H1 (cell line): ENCODE measurements around the gene BAAT. TPM values are rescaled to one million over a fixed set of nuclear protein-coding genes. Genes with fewer than 3 reads are reported as not detected.
A peak's percentile ranks its signal among the peaks of the same experiment; 100 is the strongest.

ENCODE experiments used
- CTCF ChIA-PET: fragments of 300-600 bp; sonication (Branson Sonifier 250); formaldehyde crosslinking; loops from one replicate; lab custom pipeline; 2021; ENCODE audit not compliant: partially characterized antibody; lab: Charles Lee
- POLR2A ChIA-PET: fragments of 300-600 bp; sonication (Branson Sonifier 250); formaldehyde crosslinking; loops from one replicate; lab custom pipeline; 2021; ENCODE audit warnings: inconsistent platforms; ENCODE audit not compliant: partially characterized antibody; lab: Charles Lee
- DNase-seq, 2 experiments: peaks; one replicate each; pipeline versions ENCODE4 v3.0.0 to v3.0.0-alpha.2; 2010 to 2022; ENCODE audit warnings: low spot score in 2 of 2, low read depth in 1 of 2, mixed read lengths in 1 of 2
- FAIRE-seq: peaks from 2 replicates; lab custom pipeline; 2011; peaks lifted over from hg19 to GRCh38; lab: Jason Lieb, UNC
- H2AFZ ChIP-seq: 2 replicates; pipeline ENCODE4 v1.8.1; 2012; ENCODE audit warnings: low read length, inconsistent platforms
- H2AK5ac ChIP-seq: 2 replicates; pipeline ENCODE4 v1.6.1; 2013; ENCODE audit warnings: low read depth, low read length
- H2BK120ac ChIP-seq: replicated peaks from 2 replicates; pipeline ENCODE3; 2013; ENCODE audit warnings: low read depth, low read length, inconsistent platforms
- H2BK12ac ChIP-seq: 2 replicates; pipeline ENCODE4 v1.6.1; 2013; ENCODE audit warnings: low read depth, low read length
- H2BK15ac ChIP-seq: 2 replicates; pipeline ENCODE4 v1.6.1; 2013; ENCODE audit warnings: low read length
- H2BK20ac ChIP-seq: 2 replicates; pipeline ENCODE4 v1.6.1; 2013; ENCODE audit warnings: low read length
- H2BK5ac ChIP-seq: 2 replicates; pipeline ENCODE4 v1.6.1; 2013; ENCODE audit warnings: low read depth, low read length
- H3K14ac ChIP-seq: 2 replicates; pipeline ENCODE4 v1.6.1; 2013; ENCODE audit warnings: inconsistent platforms; ENCODE audit not compliant: insufficient read length
- H3K18ac ChIP-seq: 2 replicates; pipeline ENCODE4 v1.6.1; 2013; ENCODE audit warnings: low read length; ENCODE audit errors: extremely low read depth
- H3K23ac ChIP-seq: 2 replicates; pipeline ENCODE4 v1.6.1; 2013; ENCODE audit warnings: inconsistent platforms; ENCODE audit not compliant: insufficient read length
- H3K23me2 ChIP-seq: 2 replicates; pipeline ENCODE4 v1.6.1; 2013; ENCODE audit warnings: low read depth, low read length
- H3K27ac ChIP-seq: 2 replicates; pipeline ENCODE4 v1.6.1; 2011; ENCODE audit warnings: low read depth, low read length, inconsistent platforms
- H3K27me3 ChIP-seq, 4 experiments: replicated peaks in 1 of 4; 1 replicate in 1 of 4; 2 replicates in 3 of 4; pipeline versions ENCODE4 v1.6.1 to v1.8.1; 2011 to 2013; ENCODE audit warnings: low read length in 3 of 4, mild to moderate bottlenecking in 3 of 4, inconsistent platforms in 2 of 4, mixed read lengths in 2 of 4, moderate library complexity in 1 of 4; ENCODE audit not compliant: control insufficient read depth in 3 of 4, insufficient read depth in 3 of 4; ENCODE audit errors: extremely low read depth in 1 of 4
- H3K36me3 ChIP-seq, 4 experiments: 2 replicates each; pipeline versions ENCODE4 v1.6.1 to v1.8.1; 2011 to 2013; ENCODE audit warnings: mild to moderate bottlenecking in 4 of 4, low read length in 3 of 4, moderate library complexity in 2 of 4, control low read depth in 1 of 4, inconsistent platforms in 1 of 4; ENCODE audit not compliant: insufficient read depth in 4 of 4, control insufficient read depth in 2 of 4
- H3K4ac ChIP-seq: replicated peaks from 2 replicates; pipeline ENCODE3; 2013; ENCODE audit warnings: low read length, low read depth, mixed read lengths, inconsistent platforms; ENCODE audit not compliant: insufficient read length
- H3K4me1 ChIP-seq, 4 experiments: replicated peaks in 1 of 4; 1 replicate in 1 of 4; 2 replicates in 3 of 4; pipeline versions ENCODE4 v1.6.1 to v1.8.1; 2011 to 2013; ENCODE audit warnings: low read length in 3 of 4, inconsistent platforms in 2 of 4, mixed read lengths in 1 of 4; ENCODE audit not compliant: insufficient read depth in 4 of 4, control insufficient read depth in 3 of 4
- H3K4me2 ChIP-seq, 2 experiments: 2 replicates each; pipeline versions ENCODE4 v1.6.1 to v1.8.1; 2011 to 2013; ENCODE audit warnings: low read depth in 2 of 2, low read length in 2 of 2, control low read depth in 1 of 2, inconsistent platforms in 1 of 2, mild to moderate bottlenecking in 1 of 2; ENCODE audit not compliant: insufficient read depth in 1 of 2
- H3K4me3 ChIP-seq, 4 experiments: fragments of 200-600, 300-600 bp in 1 of 4; sonication (generic), shearing (Covaris generic), sonication (Bioruptor Twin) in 1 of 4; 2 replicates each; pipeline versions ENCODE4 v1.5.1 to v1.8.1; 2011 to 2016; ENCODE audit warnings: low read length in 4 of 4, low read depth in 3 of 4, control low read depth in 2 of 4, inconsistent platforms in 2 of 4, mild to moderate bottlenecking in 2 of 4, mixed read lengths in 1 of 4, moderate library complexity in 1 of 4; ENCODE audit not compliant: insufficient read depth in 2 of 4; ENCODE audit errors: extremely low read depth in 1 of 4
- H3K56ac ChIP-seq: replicated peaks from 2 replicates; pipeline ENCODE3; 2013; ENCODE audit warnings: low read depth, mild to moderate bottlenecking, mixed read lengths, low read length, inconsistent platforms; ENCODE audit not compliant: insufficient read length
- H3K79me1 ChIP-seq: 2 replicates; pipeline ENCODE4 v1.6.1; 2013; ENCODE audit warnings: low read depth, low read length, control low read depth
- H3K79me2 ChIP-seq, 2 experiments: 2 replicates each; pipeline versions ENCODE4 v1.6.1 to v1.8.1; 2012 to 2013; ENCODE audit warnings: low read length in 2 of 2, mild to moderate bottlenecking in 2 of 2, inconsistent platforms in 1 of 2; ENCODE audit not compliant: insufficient read depth in 2 of 2, control insufficient read depth in 1 of 2
- H3K9ac ChIP-seq, 4 experiments: replicated peaks in 1 of 4; 1 replicate in 1 of 4; 2 replicates in 3 of 4; pipeline versions ENCODE4 v1.6.1 to v1.8.1; 2011 to 2013; ENCODE audit warnings: low read depth in 3 of 4, low read length in 3 of 4, control low read depth in 2 of 4, mild to moderate bottlenecking in 2 of 4, moderate library complexity in 2 of 4, inconsistent platforms in 1 of 4; ENCODE audit errors: extremely low read depth in 1 of 4
- H3K9me3 ChIP-seq, 2 experiments: 2 replicates each; pipeline versions ENCODE4 v1.6.1 to v1.8.1; 2012 to 2013; ENCODE audit warnings: mild to moderate bottlenecking in 2 of 2, moderate library complexity in 2 of 2, control low read depth in 1 of 2, inconsistent platforms in 1 of 2, low read depth in 1 of 2, low read length in 1 of 2, mixed read lengths in 1 of 2; ENCODE audit not compliant: insufficient read depth in 2 of 2
- H4K20me1 ChIP-seq, 2 experiments: replicated peaks in 1 of 2; 2 replicates each; pipeline versions ENCODE3 to v1.8.1; 2011 to 2013; ENCODE audit warnings: inconsistent platforms in 2 of 2, low read length in 2 of 2, mild to moderate bottlenecking in 1 of 2; ENCODE audit not compliant: insufficient read depth in 2 of 2, control insufficient read depth in 1 of 2
- H4K5ac ChIP-seq: 2 replicates; pipeline ENCODE4 v1.6.1; 2013; ENCODE audit warnings: low read length, low read depth, mixed read lengths, inconsistent platforms; ENCODE audit not compliant: insufficient read length
- H4K8ac ChIP-seq: 2 replicates; pipeline ENCODE4 v1.8.0; 2013; ENCODE audit warnings: mild to moderate bottlenecking, moderate library complexity, low read length, inconsistent platforms; ENCODE audit not compliant: insufficient read depth; ENCODE audit errors: extremely low read depth
- H4K91ac ChIP-seq: replicated peaks from 2 replicates; pipeline ENCODE3; 2013; ENCODE audit warnings: low read length, mixed read lengths, inconsistent platforms; ENCODE audit not compliant: insufficient read length
- CBX8 ChIP-seq: fragments of 300-800, 300-1000 bp; sonication (generic); IDR thresholded peaks from 2 replicates; pipeline ENCODE4 v1.7.1; 2016; ENCODE audit warnings: low read depth, low read length, borderline replicate concordance
- EGR1 ChIP-seq: IDR thresholded peaks from 2 replicates; pipeline ENCODE4 v1.6.1; 2011; ENCODE audit warnings: low read depth, low read length, borderline replicate concordance
- GABPA ChIP-seq: IDR thresholded peaks from 2 replicates; pipeline ENCODE4 v1.6.1; 2011; ENCODE audit warnings: mild to moderate bottlenecking, low read length, moderate library complexity, borderline replicate concordance; ENCODE audit not compliant: insufficient read depth
- GTF2F1 ChIP-seq: IDR thresholded peaks from 2 replicates; pipeline ENCODE4 v1.6.1; 2012; ENCODE audit warnings: low read depth, low read length, improper control_type of control experiment, borderline replicate concordance
- HDAC6 ChIP-seq: IDR thresholded peaks from one replicate; pipeline ENCODE4 v1.7.1; 2012; ENCODE audit warnings: low read depth, mild to moderate bottlenecking, inconsistent platforms, low read length, moderate library complexity
- MAFK ChIP-seq: IDR thresholded peaks from 2 replicates; pipeline ENCODE4 v1.6.1; 2012; ENCODE audit warnings: low read depth, mild to moderate bottlenecking, improper control_type of control experiment, low read length
- NANOG ChIP-seq: IDR thresholded peaks from 2 replicates; pipeline ENCODE4 v1.6.1; 2011; ENCODE audit warnings: low read length, low read depth, mild to moderate bottlenecking, inconsistent platforms; ENCODE audit not compliant: insufficient read depth, poor library complexity, severe bottlenecking
- RBBP5 ChIP-seq: IDR thresholded peaks from 2 replicates; pipeline ENCODE4 v1.7.1; 2012; ENCODE audit warnings: low read depth, mild to moderate bottlenecking, inconsistent platforms, low read length, moderate library complexity, borderline replicate concordance
- RFX5 ChIP-seq: IDR thresholded peaks from 2 replicates; pipeline ENCODE4 v1.6.1; 2011; ENCODE audit warnings: low read depth, low read length, improper control_type of control experiment, borderline replicate concordance
- TEAD4 ChIP-seq: IDR thresholded peaks from 2 replicates; pipeline ENCODE4 v1.6.1; 2012; ENCODE audit warnings: low read depth, low read length, inconsistent platforms, mixed read lengths
- WGBS, 2 experiments: shearing (Covaris generic) in 1 of 2; methylation state at CpG; one replicate each; pipeline versions ENCODE4 v1.1.6 to v1.1.7; 2013 to 2015; ENCODE audit warnings: low lambda C conversion rate in 2 of 2, mixed read lengths in 2 of 2, inconsistent platforms in 1 of 2, low coverage in 1 of 2, missing lambda C conversion rate in 1 of 2; ENCODE audit not compliant: insufficient replicate concordance in 2 of 2, insufficient coverage in 1 of 2, insufficient read length in 1 of 2; ENCODE audit errors: extremely low coverage in 1 of 2, missing lambda C conversion rate in 1 of 2; 5-methylcytosine and 5-hydroxymethylcytosine counted together
- polyA plus RNA-seq, 7 experiments: library from polyadenylated mRNA; depleted of rRNA in 3 of 7; stranded (reverse) in 5 of 7; unstranded in 2 of 7; fragments of >200 nt in 5 of 7; fragments of 200-250 nt in 2 of 7; gene quantifications; 1 replicate in 5 of 7; 2 replicates in 1 of 7; 4 replicates in 1 of 7; pipeline versions ENCODE4 v1.2.1 to v1.2.3, GENCODE V29; 2011 to 2013; ENCODE audit warnings: missing spikeins in 2 of 7, mixed read lengths in 2 of 7
- total RNA-seq: library from RNA; stranded (reverse); fragmentation: NEBNext Ultra II Directional; extraction: Animal tissue kit (Norgen Biotek cat#: 25700); gene quantifications from 2 replicates; pipeline ENCODE4 v1.2.1, GENCODE V29; 2021

BAAT gene
- total and polyA plus RNA-seq, 2 of the 8 experiments (the other 6 are each of a cell fraction or from before 2014, with no cell fraction given): 0.09 to 0.17 TPM

- H4K5ac ChIP-seq: peak within 1 kb of the TSS; percentile 35
- no peaks in the 10 kb centered on the region; the same call in 1 of the 2 replicates for H3K23me2 ChIP-seq
- DNase-seq (peak; percentile 89 to 94), FAIRE-seq (peak; percentile 77)
- H4K8ac ChIP-seq: 0 out of 2 replicates have a peak within 1 kb of the TSS, but pooled peaks have one; percentile 26
- no peaks in the 10 kb centered on the region for H4K20me1 ChIP-seq
- H4K91ac ChIP-seq: no peak within 1 kb of the TSS
- H3K14ac ChIP-seq: no peak within 1 kb of the TSS
- peak within 1 kb of the TSS; percentile 1 for H3K56ac ChIP-seq
- ChIA-PET POLR2A (interaction anchor here (0.7 to 2.0 kb wide), 10 partner anchors 10 to 175 kb away, joined by 3 to 15 read pairs (median 4); partner anchors contain the start of gene BAAT), CTCF (interaction anchor here (0.6 to 2.0 kb wide), 3 partner anchors 10 to 51 kb away, joined by 3 to 16 read pairs (median 5); no protein-coding TSS in a partner anchor)
- peaks cover 2% of the 10 kb centered on the region; the same call in 1 of the 2 replicates for H3K79me1 ChIP-seq
- H2BK15ac ChIP-seq: no peak within 1 kb of the TSS
- 2% methylated on average over 44 of the region's 44 CpGs; no CpG with 5 or more reads in 1 of the 2 experiments for WGBS, 2 experiments
- no peaks in the 10 kb centered on the region for H3K9me3 ChIP-seq
- H2BK20ac ChIP-seq: no peak within 1 kb of the TSS
- H3K4me3 ChIP-seq: peak within 1 kb of the TSS; percentile 84 to 93 (median 87)
- H3K4me1 ChIP-seq: peaks cover 0 to 4% (median 3%) of the 10 kb centered on the region in 4 experiments; a peak in 3 of 7 replicates
- peak within 1 kb of the TSS; percentile 75 to 78 for H3K4me2 ChIP-seq
- peaks cover 21 to 63% of the 10 kb centered on the region in 2 experiments for H3K79me2 ChIP-seq
- H2BK12ac ChIP-seq: peak within 1 kb of the TSS; percentile 23; the same call in 1 of the 2 replicates
- no peak within 1 kb of the TSS for H2BK120ac ChIP-seq
- no peaks in the 10 kb centered on the region for H3K27me3 ChIP-seq
- no peak within 1 kb of the TSS for H2AK5ac ChIP-seq
- no peak within 1 kb of the TSS for H3K23ac ChIP-seq
- H3K27ac ChIP-seq: peak within 1 kb of the TSS; percentile 89
- H2BK5ac ChIP-seq: peak within 1 kb of the TSS; percentile 60; the same call in 1 of the 2 replicates
- H3K18ac ChIP-seq: no peak within 1 kb of the TSS
- peaks cover 0 to 39% (median 24%) of the 10 kb centered on the region in 4 experiments; a peak in 7 of 8 replicates for H3K36me3 ChIP-seq
- H3K9ac ChIP-seq: peak within 1 kb of the TSS; percentile 92 to 97 (median 95)
- H2AFZ ChIP-seq: peak within 1 kb of the TSS; percentile 91
- no peak within 1 kb of the TSS for H3K4ac ChIP-seq
- no peak for TF ChIP-seq CBX8
- TF ChIP-seq HDAC6: no peak
- TF ChIP-seq RBBP5: peak; percentile 86; the same call in 1 of the 2 replicates
- no peak for TF ChIP-seq NANOG
- TF ChIP-seq MAFK: no peak
- peak; percentile 75; the same call in 1 of the 2 replicates for TF ChIP-seq EGR1
- no peak for TF ChIP-seq GABPA
- no peak for TF ChIP-seq GTF2F1
- TF ChIP-seq RFX5: no peak
- TF ChIP-seq TEAD4: peak; percentile 21; the same call in 1 of the 2 replicates
These were observed 13.5 kb upstream of the BAAT start, which contains the start of the genes MRPL50 and ZNF189 for GRCh38 chr9:101398068-101398929. Gene MRPL50 (minus strand): TSS chr9:101398618. CDS start chr9:101398592, 26 bp downstream. Gene ZNF189 (plus strand): TSS chr9:101398851. CDS start chr9:101399157, 306 bp downstream.
